RWPE1 (cell line): ENCODE measurements around the gene SMAP2.

Source experiments
- CTCF ChIA-PET: fragments of 350-600 bp; sonication (Branson Sonifier 250); formaldehyde crosslinking; extraction: SDS; loops from one replicate; lab custom pipeline; 2021; lab: Yijun Ruan, JAX
- POLR2A ChIA-PET: fragments of 400-600 bp; formaldehyde crosslinking; extraction: SDS; loops from one replicate; lab custom pipeline; 2020; ENCODE audit warnings: antibody characterized with exemption; ENCODE audit not compliant: low non-redundant PET; lab: Yijun Ruan, JAX
- DNase-seq: peaks from one replicate; pipeline ENCODE4 v3.0.0; 2012; ENCODE audit warnings: low spot score
- H3K27ac ChIP-seq: fragments of 450-650 bp; 2 replicates; pipeline ENCODE4 v1.5.1; 2017
- TF ChIP-seq, protein P1 (sequence below): fragments of 450-650 bp; conservative IDR thresholded peaks from 2 replicates; pipeline ENCODE4 v1.5.1; 2017; ENCODE audit warnings: low read depth, mild to moderate bottlenecking

SMAP2 gene

DNA sequence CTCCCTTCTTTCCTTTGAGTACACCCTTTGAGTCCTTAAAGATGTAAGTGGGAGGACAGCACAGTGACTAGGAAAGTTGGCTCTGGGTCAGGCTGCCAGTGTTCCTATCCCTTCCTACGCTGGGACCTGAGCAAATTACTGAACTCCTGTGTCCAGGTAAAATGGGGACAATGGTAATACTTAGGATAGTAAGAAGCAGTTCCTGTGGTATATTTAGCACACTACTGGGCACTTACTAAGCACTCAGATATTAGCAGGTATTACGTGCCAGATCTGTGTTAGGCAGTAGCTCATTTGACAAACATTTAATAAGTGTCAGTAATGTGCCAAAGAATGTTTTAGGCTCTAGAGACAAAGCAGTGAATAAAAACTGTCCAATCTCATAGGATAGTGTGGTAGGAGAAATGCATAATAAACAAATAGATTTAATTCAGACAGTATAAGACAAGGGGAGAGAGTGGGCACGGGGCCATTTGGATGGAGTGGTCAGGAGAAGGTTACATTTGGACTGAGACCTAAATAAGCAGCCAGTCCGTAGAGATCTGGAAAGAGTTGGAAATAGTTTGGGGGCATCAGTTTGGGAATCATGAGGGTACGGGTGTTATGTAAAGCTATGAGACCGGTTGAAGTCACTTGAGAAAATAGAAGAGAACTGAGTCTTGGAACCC, 50.6 kb downstream of the SMAP2 start:
- TF ChIP-seq, protein P1, sequence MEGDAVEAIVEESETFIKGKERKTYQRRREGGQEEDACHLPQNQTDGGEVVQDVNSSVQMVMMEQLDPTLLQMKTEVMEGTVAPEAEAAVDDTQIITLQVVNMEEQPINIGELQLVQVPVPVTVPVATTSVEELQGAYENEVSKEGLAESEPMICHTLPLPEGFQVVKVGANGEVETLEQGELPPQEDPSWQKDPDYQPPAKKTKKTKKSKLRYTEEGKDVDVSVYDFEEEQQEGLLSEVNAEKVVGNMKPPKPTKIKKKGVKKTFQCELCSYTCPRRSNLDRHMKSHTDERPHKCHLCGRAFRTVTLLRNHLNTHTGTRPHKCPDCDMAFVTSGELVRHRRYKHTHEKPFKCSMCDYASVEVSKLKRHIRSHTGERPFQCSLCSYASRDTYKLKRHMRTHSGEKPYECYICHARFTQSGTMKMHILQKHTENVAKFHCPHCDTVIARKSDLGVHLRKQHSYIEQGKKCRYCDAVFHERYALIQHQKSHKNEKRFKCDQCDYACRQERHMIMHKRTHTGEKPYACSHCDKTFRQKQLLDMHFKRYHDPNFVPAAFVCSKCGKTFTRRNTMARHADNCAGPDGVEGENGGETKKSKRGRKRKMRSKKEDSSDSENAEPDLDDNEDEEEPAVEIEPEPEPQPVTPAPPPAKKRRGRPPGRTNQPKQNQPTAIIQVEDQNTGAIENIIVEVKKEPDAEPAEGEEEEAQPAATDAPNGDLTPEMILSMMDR, result no peak
- CTCF ChIA-PET, result interaction anchor here (0.6 to 1.5 kb wide), 3 partner anchors 8 to 347 kb away, joined by 3 to 4 read pairs (median 3); no protein-coding TSS in a partner anchor
- no peak overlapping the region for H3K27ac ChIP-seq
- POLR2A ChIA-PET, result no interaction called here
- DNase-seq, result no peak

DNA sequence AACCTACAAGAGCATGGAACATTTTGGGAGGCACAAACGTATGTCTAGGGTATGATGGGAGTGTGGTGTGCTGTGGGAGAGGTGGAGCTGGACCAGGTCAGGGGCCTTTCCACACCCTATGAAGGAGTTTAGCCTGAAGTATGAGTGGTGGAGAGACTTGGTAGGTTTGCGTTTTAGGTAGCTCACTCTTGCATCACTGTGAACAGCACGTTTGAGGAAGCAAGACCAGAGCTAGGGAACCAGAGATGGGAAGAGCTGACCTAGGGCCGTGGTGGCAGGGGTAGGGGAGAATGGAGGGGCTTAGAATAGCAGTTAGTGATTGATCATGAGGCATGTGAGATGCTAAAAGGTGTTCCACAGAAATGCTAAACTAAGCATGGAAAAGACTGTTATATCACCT, 51.7 kb downstream of the SMAP2 start:
- CTCF ChIA-PET, result interaction anchor here (1.5 kb wide), 1 partner anchor 281 kb away, joined by 4 read pairs; no protein-coding TSS in a partner anchor
- H3K27ac ChIP-seq, result no peak overlapping the region
- POLR2A ChIA-PET, result no interaction called here
- DNase-seq, result no peak
- TF ChIP-seq, protein P1, result no peak

- TF ChIP-seq, protein P1, result no peak
- no peak for DNase-seq
- ChIA-PET POLR2A (no interaction called here), CTCF (no interaction called here)
- H3K27ac ChIP-seq, result no peak overlapping the region
Observed at GRCh38 chr1:40431385-40431784, 57.9 kb downstream of the SMAP2 start.

DNA sequence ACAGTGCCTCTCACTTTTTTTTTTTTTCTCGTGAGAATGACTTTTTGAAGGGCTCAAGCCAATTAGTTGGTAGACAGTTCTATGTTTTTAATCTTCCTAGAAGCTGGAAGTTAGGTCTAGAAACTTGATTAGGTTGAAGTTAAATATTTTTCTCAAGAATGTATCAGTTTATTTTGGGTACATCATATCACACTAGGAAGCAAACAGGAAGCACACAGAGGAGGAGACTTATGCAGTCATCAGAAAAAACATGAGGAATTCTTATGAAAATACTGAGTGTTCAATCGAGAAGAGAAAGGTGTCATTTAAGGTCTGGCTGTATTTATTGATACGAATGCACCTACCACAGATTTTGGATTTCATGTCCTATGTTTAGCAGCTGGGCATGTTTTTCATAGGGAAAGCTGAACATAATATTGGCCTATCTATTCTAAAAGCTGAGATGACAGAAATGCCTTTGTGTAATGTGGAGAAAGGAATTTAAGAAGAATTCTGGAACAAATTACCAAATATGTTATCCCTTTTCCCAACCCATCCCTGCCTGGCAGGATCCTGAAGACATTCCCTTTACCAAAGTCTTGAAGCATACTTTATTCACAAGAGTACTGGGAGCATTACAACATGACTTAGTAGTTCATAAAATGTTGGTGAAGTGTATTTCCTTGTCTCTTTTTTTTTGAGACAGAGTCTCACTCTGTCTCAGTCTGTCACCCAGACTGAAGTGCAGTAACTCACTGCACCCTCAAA, 59.3 kb downstream of the SMAP2 start:
- POLR2A ChIA-PET, result no interaction called here
- no peak for DNase-seq
- TF ChIP-seq, protein P1, result no peak
- CTCF ChIA-PET, result interaction anchor here (0.6 kb wide), 1 partner anchor 101 kb away, joined by 6 read pairs; no protein-coding TSS in a partner anchor
- no peak overlapping the region for H3K27ac ChIP-seq

DNA sequence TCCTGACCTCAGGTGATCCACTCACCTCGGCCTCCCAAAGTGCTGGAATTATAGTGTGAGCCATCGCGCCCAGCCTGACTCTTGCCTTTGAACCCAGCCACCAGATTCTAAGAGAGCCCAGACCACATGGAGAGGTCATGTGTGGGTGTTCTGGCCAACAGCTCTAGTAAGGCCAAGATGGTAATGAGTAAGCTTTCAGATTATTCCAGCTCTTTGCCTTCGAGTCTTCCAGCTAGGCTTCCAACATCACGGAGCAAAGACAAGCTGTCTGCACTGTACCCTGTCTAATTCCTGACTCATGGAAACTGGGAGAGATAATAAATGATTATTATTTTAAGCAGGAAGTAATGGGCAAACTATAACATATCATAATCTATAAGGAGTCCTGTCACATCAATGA, 61.9 kb downstream of the SMAP2 start:
- no peak overlapping the region for H3K27ac ChIP-seq
- TF ChIP-seq, protein P1, result no peak
- DNase-seq, result no peak
- ChIA-PET CTCF (interaction anchor here (0.8 to 1.4 kb wide), 2 partner anchors 28 to 120 kb away, joined by 3 read pairs; no protein-coding TSS in a partner anchor), POLR2A (no interaction called here)

- ChIA-PET POLR2A (no interaction called here), CTCF (interaction anchor here (0.8 to 1.4 kb wide), 2 partner anchors 28 to 120 kb away, joined by 3 read pairs; no protein-coding TSS in a partner anchor)
- no peak overlapping the region for H3K27ac ChIP-seq
- TF ChIP-seq, protein P1, result no peak
- no peak for DNase-seq
Observed at GRCh38 chr1:40435876-40436275, 62.3 kb downstream of the SMAP2 start.
